HepG2 (cell line): ENCODE data around the gene LRBA. TPM values are rescaled to one million over a fixed set of nuclear protein-coding genes. Genes with fewer than 3 reads are reported as not detected.
"Not testable (repeated sequence)": the region's sequence is repeated elsewhere in the genome, so short reads cannot be mapped to it uniquely, and the experiment has no call there.

Source experiments
- ATAC-seq: fragments of 200-7000 bp; cut with Tn5 transposase; 3 replicates; pipeline ENCODE4 v1.9.1; 2020; ENCODE audit warnings: mild to moderate bottlenecking, moderate library complexity
- BruUV-seq: library from RNA; stranded (reverse); fragments of 400-500 nt; replicated peaks from 2 replicates; lab custom pipeline; 2021; lab: Mats Ljungman, UMichigan
- CTCF ChIA-PET: fragments of 300-600 bp; formaldehyde crosslinking; extraction: SDS; loops from one replicate; lab custom pipeline; 2021; ENCODE audit warnings: low total read pairs, inconsistent platforms, low intra/inter-chr PET ratio; lab: Yijun Ruan, JAX
- POLR2A ChIA-PET: fragments of 350-600 bp; sonication (Branson Sonifier 250); formaldehyde crosslinking; loops from one replicate; lab custom pipeline; 2020; ENCODE audit warnings: antibody characterized with exemption, inconsistent platforms; lab: Yijun Ruan, JAX
- DNase-seq: peaks from one replicate; pipeline ENCODE4 v3.0.0-alpha.2; 2015; ENCODE audit warnings: low spot score
- FAIRE-seq: peaks from 3 replicates; lab custom pipeline; 2011; peaks lifted over from hg19 to GRCh38; lab: Jason Lieb, UNC
- H2AFZ ChIP-seq: one replicate; pipeline ENCODE4 v1.6.1; 2011; ENCODE audit warnings: low read length, inconsistent platforms
- H3K27ac ChIP-seq: fragments of 300-600 bp; 3 replicates; pipeline ENCODE4 v1.8.0; 2011; ENCODE audit warnings: mixed run types, mild to moderate bottlenecking, mixed read lengths, low read length, inconsistent platforms; ENCODE audit not compliant: insufficient read depth; ENCODE audit errors: extremely low read length
- H3K27me3 ChIP-seq, 2 experiments: fragments of 200-600 bp in 1 of 2; 2 replicates in 1 of 2; 3 replicates in 1 of 2; pipeline versions ENCODE4 v1.6.0 to v1.8.0; 2011; ENCODE audit warnings: low read length in 2 of 2, mild to moderate bottlenecking in 2 of 2, moderate library complexity in 2 of 2, inconsistent platforms in 1 of 2; ENCODE audit not compliant: insufficient read depth in 2 of 2, control insufficient read depth in 1 of 2
- H3K36me3 ChIP-seq, 2 experiments: fragments of 200-600 bp in 1 of 2; replicated peaks in 1 of 2; 2 replicates in 1 of 2; 3 replicates in 1 of 2; pipeline versions ENCODE4 v1.5.1 to v1.8.0; 2011; ENCODE audit warnings: low read length in 2 of 2, inconsistent platforms in 1 of 2; ENCODE audit not compliant: insufficient read depth in 2 of 2, control insufficient read depth in 1 of 2
- H3K4me1 ChIP-seq: 2 replicates; pipeline ENCODE4 v1.5.1; 2012; ENCODE audit warnings: low read length, inconsistent platforms; ENCODE audit not compliant: insufficient read depth
- H3K4me2 ChIP-seq: 2 replicates; pipeline ENCODE4 v1.6.0; 2011; ENCODE audit warnings: low read depth, low read length, inconsistent platforms
- H3K4me3 ChIP-seq, 3 experiments: fragments of 200-600 bp in 1 of 3; sonication (generic), shearing (Covaris generic) in 1 of 3; replicated peaks in 1 of 3; 2 replicates each; pipeline ENCODE4 v1.5.1; 2011 to 2016; ENCODE audit warnings: low read length in 3 of 3, inconsistent platforms in 2 of 3, low read depth in 2 of 3, mild to moderate bottlenecking in 2 of 3, control low read depth in 1 of 3, mixed read lengths in 1 of 3; ENCODE audit not compliant: insufficient read depth in 1 of 3
- H3K79me2 ChIP-seq: one replicate; pipeline ENCODE4 v1.6.1; 2011; ENCODE audit warnings: low read length, inconsistent platforms; ENCODE audit not compliant: insufficient read depth
- H3K9ac ChIP-seq: 2 replicates; pipeline ENCODE4 v1.6.0; 2011; ENCODE audit warnings: mild to moderate bottlenecking, low read depth, low read length, inconsistent platforms; ENCODE audit not compliant: insufficient read depth
- H3K9me3 ChIP-seq: 2 replicates; pipeline ENCODE4 v1.5.1; 2012; ENCODE audit warnings: mild to moderate bottlenecking, low read length
- H4K20me1 ChIP-seq: 2 replicates; pipeline ENCODE4 v1.6.0; 2011; ENCODE audit warnings: inconsistent platforms, mild to moderate bottlenecking, low read length, moderate library complexity; ENCODE audit not compliant: insufficient read depth
- CEBPG ChIP-seq: IDR thresholded peaks from 2 replicates; pipeline ENCODE4 v1.6.1; 2016
- KDM2A ChIP-seq: sonication (generic); formaldehyde crosslinking; IDR thresholded peaks from 2 replicates; pipeline ENCODE4 v1.4.0; 2020; ENCODE audit warnings: low read depth, missing genetic modification reagents, borderline replicate concordance
- PRMT3 ChIP-seq: sonication (generic); formaldehyde crosslinking; IDR thresholded peaks from 2 replicates; pipeline ENCODE4 v1.8.1; 2022; ENCODE audit warnings: low read depth, mild to moderate bottlenecking, moderate library complexity, missing genetic modification reagents, borderline replicate concordance
- ZNF30 ChIP-seq: sonication (generic); formaldehyde crosslinking; IDR thresholded peaks from 2 replicates; pipeline ENCODE4 v1.5.0; 2020; ENCODE audit warnings: mild to moderate bottlenecking, missing genetic modification reagents
- WGBS: methylation state at CpG from one replicate; pipeline ENCODE4 v1.1.6; 2017; ENCODE audit warnings: low lambda C conversion rate; 5-methylcytosine and 5-hydroxymethylcytosine counted together
- in situ Hi-C: cut with HindIII; loops from 2 replicates; pipeline ENCODE4 v1.10.0; 2017; ENCODE audit warnings: low pct_unique_long_range_greater_than_20kb; ENCODE audit not compliant: extremely low pct_ligation_motif_present
- intact Hi-C: fragments of 100-400 bp; cut with micrococcal nuclease; formaldehyde crosslinking; loops from one replicate; pipeline ENCODE4 v1.10.0; 2022; ENCODE audit not compliant: unreplicated experiment
- polyA plus RNA-seq, 8 experiments: library from polyadenylated mRNA; depleted of rRNA in 3 of 8; stranded (reverse) in 7 of 8; unstranded in 1 of 8; fragments of >200 nt; fragmentation: Illumina TruSeq in 4 of 8; extraction: Trizol in 4 of 8; gene quantifications; 2 replicates each; pipeline versions ENCODE4 v1.2.1 to v1.2.3, GENCODE V29; 2011 to 2016; ENCODE audit warnings: low read depth in 4 of 8, missing spikeins in 1 of 8, mixed read lengths in 1 of 8; ENCODE audit not compliant: insufficient read depth in 1 of 8
- total RNA-seq, 5 experiments: library from RNA; depleted of rRNA; stranded (reverse); fragments of >200 nt; fragmentation: Illumina TruSeq; extraction: Trizol; gene quantifications; 2 replicates each; pipeline ENCODE4 v1.2.3, GENCODE V29; 2016; ENCODE audit warnings: low read depth in 1 of 5
- TF ChIP-seq, protein P1 (sequence below): sonication (generic); formaldehyde crosslinking; IDR thresholded peaks from 2 replicates; pipeline ENCODE4 v1.4.0; 2020; ENCODE audit warnings: missing genetic modification reagents, borderline replicate concordance
- TF ChIP-seq, protein P2 (sequence below): sonication (generic); formaldehyde crosslinking; IDR thresholded peaks from 2 replicates; pipeline ENCODE4 v1.4.0; 2020; ENCODE audit warnings: missing genetic modification reagents, borderline replicate concordance
- TF ChIP-seq, protein P3 (sequence below), 2 experiments: sonication (generic) in 1 of 2; formaldehyde crosslinking in 1 of 2; IDR thresholded peaks; 2 replicates each; pipeline versions ENCODE4 v1.5.1 to v1.6.1; 2011 to 2020; ENCODE audit warnings: borderline replicate concordance in 1 of 2, low read depth in 1 of 2, low read length in 1 of 2, mild to moderate bottlenecking in 1 of 2, missing genetic modification reagents in 1 of 2, moderate library complexity in 1 of 2

Gene LRBA
- total and polyA plus RNA-seq, 2 of the 13 experiments (the other 11 are each of a cell fraction or from before 2014, with no cell fraction given) = 21.0 to 37.2 TPM

DNA sequence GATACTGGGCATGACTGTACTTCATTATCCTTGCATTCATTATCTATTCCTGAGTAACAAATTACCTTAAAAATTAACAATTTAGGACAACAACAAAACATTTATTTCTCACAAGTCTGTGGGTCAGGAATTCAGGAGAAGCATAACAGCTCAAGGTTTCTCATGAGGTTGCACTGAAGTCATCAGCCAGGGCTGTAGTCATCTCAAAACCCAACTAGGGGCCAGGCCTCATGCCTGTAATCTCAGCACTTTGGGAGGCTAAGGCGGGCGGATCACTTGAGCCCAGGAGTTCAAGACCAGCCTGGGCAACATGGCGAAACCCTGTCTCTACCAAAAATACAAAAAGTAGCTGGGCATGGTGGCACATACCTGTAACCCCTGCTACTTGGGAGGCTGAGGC is 48.1 kb upstream of the LRBA start:
- POLR2A ChIA-PET = not testable (repeated sequence)

DNA sequence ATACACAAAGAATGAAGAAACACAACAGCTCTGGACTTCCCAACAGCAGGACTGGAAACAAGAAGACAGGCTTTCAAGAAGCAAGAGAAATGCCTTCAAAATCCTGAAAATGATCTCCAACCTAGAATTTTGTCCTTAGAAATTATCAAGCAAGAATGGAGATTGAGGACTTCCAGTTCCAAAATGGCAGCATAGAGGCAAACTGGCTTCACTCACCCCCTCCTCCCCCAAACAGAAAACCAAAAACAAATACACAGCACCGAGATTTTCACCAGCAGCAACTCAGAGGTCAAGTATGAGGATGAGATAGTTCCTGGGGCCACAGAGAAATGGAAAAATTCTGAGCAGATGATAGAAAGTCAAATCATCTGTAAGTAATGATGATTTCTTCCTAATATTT is 40.5 kb upstream of the LRBA start:
- H3K9me3 ChIP-seq = no peaks in the 10 kb centered on the region
- H3K27ac ChIP-seq = no peak overlapping the region
- no peak overlapping the region for H3K4me3 ChIP-seq
- H3K9ac ChIP-seq = no peak overlapping the region
- H3K36me3 ChIP-seq = no peaks in the 10 kb centered on the region
- in situ Hi-C loops (no loop called here), intact Hi-C loops (no loop called here)
- no peak for ATAC-seq
- H4K20me1 ChIP-seq = no peaks in the 10 kb centered on the region
- no peak for FAIRE-seq
- no peak overlapping the region for H3K4me2 ChIP-seq
- H3K79me2 ChIP-seq = no peaks in the 10 kb centered on the region
- BruUV-seq = no TSS peak
- WGBS = 0% methylated on average over 1 of the region's 1 CpG
- CTCF ChIA-PET = no interaction called here
- no peaks in the 10 kb centered on the region for H3K27me3 ChIP-seq
- no peaks in the 10 kb centered on the region for H3K4me1 ChIP-seq
- POLR2A ChIA-PET = no interaction called here
- DNase-seq = no peak
- H2AFZ ChIP-seq = no peak overlapping the region
- TF ChIP-seq ZNF30 (CRISPR knock-in tag) (no peak), PRMT3 (no peak), KDM2A (CRISPR knock-in tag) (no peak), CEBPG (CRISPR knock-in tag) (no peak)
- TF ChIP-seq, protein P1, sequence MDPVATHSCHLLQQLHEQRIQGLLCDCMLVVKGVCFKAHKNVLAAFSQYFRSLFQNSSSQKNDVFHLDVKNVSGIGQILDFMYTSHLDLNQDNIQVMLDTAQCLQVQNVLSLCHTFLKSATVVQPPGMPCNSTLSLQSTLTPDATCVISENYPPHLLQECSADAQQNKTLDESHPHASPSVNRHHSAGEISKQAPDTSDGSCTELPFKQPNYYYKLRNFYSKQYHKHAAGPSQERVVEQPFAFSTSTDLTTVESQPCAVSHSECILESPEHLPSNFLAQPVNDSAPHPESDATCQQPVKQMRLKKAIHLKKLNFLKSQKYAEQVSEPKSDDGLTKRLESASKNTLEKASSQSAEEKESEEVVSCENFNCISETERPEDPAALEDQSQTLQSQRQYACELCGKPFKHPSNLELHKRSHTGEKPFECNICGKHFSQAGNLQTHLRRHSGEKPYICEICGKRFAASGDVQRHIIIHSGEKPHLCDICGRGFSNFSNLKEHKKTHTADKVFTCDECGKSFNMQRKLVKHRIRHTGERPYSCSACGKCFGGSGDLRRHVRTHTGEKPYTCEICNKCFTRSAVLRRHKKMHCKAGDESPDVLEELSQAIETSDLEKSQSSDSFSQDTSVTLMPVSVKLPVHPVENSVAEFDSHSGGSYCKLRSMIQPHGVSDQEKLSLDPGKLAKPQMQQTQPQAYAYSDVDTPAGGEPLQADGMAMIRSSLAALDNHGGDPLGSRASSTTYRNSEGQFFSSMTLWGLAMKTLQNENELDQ (CRISPR knock-in tag) = no peak
- TF ChIP-seq, protein P2, sequence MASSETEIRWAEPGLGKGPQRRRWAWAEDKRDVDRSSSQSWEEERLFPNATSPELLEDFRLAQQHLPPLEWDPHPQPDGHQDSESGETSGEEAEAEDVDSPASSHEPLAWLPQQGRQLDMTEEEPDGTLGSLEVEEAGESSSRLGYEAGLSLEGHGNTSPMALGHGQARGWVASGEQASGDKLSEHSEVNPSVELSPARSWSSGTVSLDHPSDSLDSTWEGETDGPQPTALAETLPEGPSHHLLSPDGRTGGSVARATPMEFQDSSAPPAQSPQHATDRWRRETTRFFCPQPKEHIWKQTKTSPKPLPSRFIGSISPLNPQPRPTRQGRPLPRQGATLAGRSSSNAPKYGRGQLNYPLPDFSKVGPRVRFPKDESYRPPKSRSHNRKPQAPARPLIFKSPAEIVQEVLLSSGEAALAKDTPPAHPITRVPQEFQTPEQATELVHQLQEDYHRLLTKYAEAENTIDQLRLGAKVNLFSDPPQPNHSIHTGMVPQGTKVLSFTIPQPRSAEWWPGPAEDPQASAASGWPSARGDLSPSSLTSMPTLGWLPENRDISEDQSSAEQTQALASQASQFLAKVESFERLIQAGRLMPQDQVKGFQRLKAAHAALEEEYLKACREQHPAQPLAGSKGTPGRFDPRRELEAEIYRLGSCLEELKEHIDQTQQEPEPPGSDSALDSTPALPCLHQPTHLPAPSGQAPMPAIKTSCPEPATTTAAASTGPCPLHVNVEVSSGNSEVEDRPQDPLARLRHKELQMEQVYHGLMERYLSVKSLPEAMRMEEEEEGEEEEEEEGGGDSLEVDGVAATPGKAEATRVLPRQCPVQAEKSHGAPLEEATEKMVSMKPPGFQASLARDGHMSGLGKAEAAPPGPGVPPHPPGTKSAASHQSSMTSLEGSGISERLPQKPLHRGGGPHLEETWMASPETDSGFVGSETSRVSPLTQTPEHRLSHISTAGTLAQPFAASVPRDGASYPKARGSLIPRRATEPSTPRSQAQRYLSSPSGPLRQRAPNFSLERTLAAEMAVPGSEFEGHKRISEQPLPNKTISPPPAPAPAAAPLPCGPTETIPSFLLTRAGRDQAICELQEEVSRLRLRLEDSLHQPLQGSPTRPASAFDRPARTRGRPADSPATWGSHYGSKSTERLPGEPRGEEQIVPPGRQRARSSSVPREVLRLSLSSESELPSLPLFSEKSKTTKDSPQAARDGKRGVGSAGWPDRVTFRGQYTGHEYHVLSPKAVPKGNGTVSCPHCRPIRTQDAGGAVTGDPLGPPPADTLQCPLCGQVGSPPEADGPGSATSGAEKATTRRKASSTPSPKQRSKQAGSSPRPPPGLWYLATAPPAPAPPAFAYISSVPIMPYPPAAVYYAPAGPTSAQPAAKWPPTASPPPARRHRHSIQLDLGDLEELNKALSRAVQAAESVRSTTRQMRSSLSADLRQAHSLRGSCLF (CRISPR knock-in tag) = no peak
- TF ChIP-seq, protein P3, sequence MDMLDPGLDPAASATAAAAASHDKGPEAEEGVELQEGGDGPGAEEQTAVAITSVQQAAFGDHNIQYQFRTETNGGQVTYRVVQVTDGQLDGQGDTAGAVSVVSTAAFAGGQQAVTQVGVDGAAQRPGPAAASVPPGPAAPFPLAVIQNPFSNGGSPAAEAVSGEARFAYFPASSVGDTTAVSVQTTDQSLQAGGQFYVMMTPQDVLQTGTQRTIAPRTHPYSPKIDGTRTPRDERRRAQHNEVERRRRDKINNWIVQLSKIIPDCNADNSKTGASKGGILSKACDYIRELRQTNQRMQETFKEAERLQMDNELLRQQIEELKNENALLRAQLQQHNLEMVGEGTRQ (IDR thresholded peaks at IDR 0.05; ENCODE audit: low read depth, low read length) = no peak
- TF ChIP-seq, protein P3 (CRISPR knock-in tag; IDR thresholded peaks at IDR 0.05; ENCODE audit: borderline replicate concordance) = no peak

More for the DNA sequence above, 48.1 kb upstream of the LRBA start:
- H3K9me3 ChIP-seq, H2AFZ ChIP-seq, H3K4me2 ChIP-seq, FAIRE-seq, H3K36me3 ChIP-seq, H3K27me3 ChIP-seq, H3K9ac ChIP-seq, H3K4me3 ChIP-seq, H4K20me1 ChIP-seq, intact Hi-C loops, in situ Hi-C loops, H3K27ac ChIP-seq, ATAC-seq, DNase-seq, H3K79me2 ChIP-seq, H3K4me1 ChIP-seq, BruUV-seq, CTCF ChIA-PET: not testable (repeated sequence)
- 100% methylated on average over 1 of the region's 3 CpGs for WGBS
